Measurements from ENCODE around the gene GPS2.

- TF ChIP-seq, protein P1, sequence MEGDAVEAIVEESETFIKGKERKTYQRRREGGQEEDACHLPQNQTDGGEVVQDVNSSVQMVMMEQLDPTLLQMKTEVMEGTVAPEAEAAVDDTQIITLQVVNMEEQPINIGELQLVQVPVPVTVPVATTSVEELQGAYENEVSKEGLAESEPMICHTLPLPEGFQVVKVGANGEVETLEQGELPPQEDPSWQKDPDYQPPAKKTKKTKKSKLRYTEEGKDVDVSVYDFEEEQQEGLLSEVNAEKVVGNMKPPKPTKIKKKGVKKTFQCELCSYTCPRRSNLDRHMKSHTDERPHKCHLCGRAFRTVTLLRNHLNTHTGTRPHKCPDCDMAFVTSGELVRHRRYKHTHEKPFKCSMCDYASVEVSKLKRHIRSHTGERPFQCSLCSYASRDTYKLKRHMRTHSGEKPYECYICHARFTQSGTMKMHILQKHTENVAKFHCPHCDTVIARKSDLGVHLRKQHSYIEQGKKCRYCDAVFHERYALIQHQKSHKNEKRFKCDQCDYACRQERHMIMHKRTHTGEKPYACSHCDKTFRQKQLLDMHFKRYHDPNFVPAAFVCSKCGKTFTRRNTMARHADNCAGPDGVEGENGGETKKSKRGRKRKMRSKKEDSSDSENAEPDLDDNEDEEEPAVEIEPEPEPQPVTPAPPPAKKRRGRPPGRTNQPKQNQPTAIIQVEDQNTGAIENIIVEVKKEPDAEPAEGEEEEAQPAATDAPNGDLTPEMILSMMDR (IDR thresholded peaks at IDR 0.05): no peak
- no peak for TF ChIP-seq POLR2A (IDR thresholded peaks at IDR 0.05)
These were observed 24.5 kb downstream of the GPS2 start for GRCh38 chr17:7290685-7291084.

Data from uterus (tissue), 2 donors.